K562 (cell line): ENCODE measurements around the gene CLDN7. TPM values are rescaled to one million over a fixed set of nuclear protein-coding genes. Genes with fewer than 3 reads are reported as not detected.

Source experiments
- ATAC-seq: fragments of 200-7000 bp; cut with Tn5 transposase; 3 replicates; pipeline ENCODE4 v1.9.1; 2020; ENCODE audit warnings: moderate library complexity
- BruUV-seq: library from RNA; stranded (reverse); fragments of 400-500 nt; replicated peaks from 2 replicates; lab custom pipeline; 2021; lab: Mats Ljungman, UMichigan
- CTCF ChIA-PET: fragments of 300-600 bp; formaldehyde crosslinking; extraction: SDS; loops from one replicate; lab custom pipeline; 2021; ENCODE audit warnings: low intra/inter-chr PET ratio; lab: Yijun Ruan, JAX
- POLR2A ChIA-PET: fragments of 300-600, 350-650 bp; sonication (Branson Sonifier 250); formaldehyde crosslinking; extraction: SDS; loops from one replicate; lab custom pipeline; 2021; ENCODE audit warnings: antibody characterized with exemption, inconsistent platforms; lab: Yijun Ruan, JAX
- DNase-seq, 4 experiments: peaks; one replicate each; pipeline versions ENCODE4 v3.0.0 to v3.0.0-alpha.2; 2011 to 2018; ENCODE audit warnings: low spot score in 3 of 4, mixed read lengths in 3 of 4; ENCODE audit errors: extremely low read depth in 1 of 4
- FAIRE-seq: peaks from 2 replicates; lab custom pipeline; 2011; peaks lifted over from hg19 to GRCh38; lab: Jason Lieb, UNC
- H2AFZ ChIP-seq: 2 replicates; pipeline ENCODE4 v1.6.0; 2011; ENCODE audit warnings: low read depth, low read length, control low read depth, inconsistent platforms
- H3K27ac ChIP-seq: fragments of 200-600 bp; 3 replicates; pipeline ENCODE4 v1.8.0; 2011; ENCODE audit warnings: low read depth, mild to moderate bottlenecking, control low read depth, inconsistent platforms, low read length, moderate library complexity, mixed read lengths; ENCODE audit errors: extremely low read depth
- H3K27me3 ChIP-seq, 2 experiments: fragments of 300-600 bp in 1 of 2; 2 replicates in 1 of 2; 3 replicates in 1 of 2; pipeline versions ENCODE4 v1.6.0 to v1.8.0; 2011; ENCODE audit warnings: inconsistent platforms in 2 of 2, low read length in 2 of 2, mild to moderate bottlenecking in 1 of 2, mixed read lengths in 1 of 2, moderate library complexity in 1 of 2; ENCODE audit not compliant: control insufficient read depth in 2 of 2, insufficient read depth in 2 of 2
- H3K36me3 ChIP-seq: fragments of 300-600 bp; 3 replicates; pipeline ENCODE4 v1.8.0; 2011; ENCODE audit warnings: mild to moderate bottlenecking, low read length, inconsistent platforms; ENCODE audit not compliant: control insufficient read depth, insufficient read depth
- H3K4me1 ChIP-seq, 2 experiments: fragments of 200-600 bp in 1 of 2; replicated peaks in 1 of 2; 2 replicates in 1 of 2; 3 replicates in 1 of 2; pipeline versions ENCODE4 v1.5.1 to v1.8.0; 2011; ENCODE audit warnings: inconsistent platforms in 2 of 2, low read length in 2 of 2, mild to moderate bottlenecking in 1 of 2, mixed read lengths in 1 of 2, moderate library complexity in 1 of 2; ENCODE audit not compliant: control insufficient read depth in 2 of 2, insufficient read depth in 2 of 2
- H3K4me2 ChIP-seq: 2 replicates; pipeline ENCODE4 v1.6.1; 2011; ENCODE audit warnings: low read length, control low read depth, inconsistent platforms, mixed read lengths; ENCODE audit not compliant: insufficient read depth
- H3K4me3 ChIP-seq: fragments of 200-600 bp; sonication (generic), shearing (Covaris generic); 2 replicates; pipeline ENCODE4 v1.5.1; 2016; ENCODE audit warnings: control low read depth, inconsistent platforms
- H3K79me2 ChIP-seq: fragments of 200-600 bp; 3 replicates; pipeline ENCODE4 v1.8.0; 2011; ENCODE audit warnings: low read length, inconsistent platforms; ENCODE audit not compliant: control insufficient read depth, insufficient read depth
- H3K9ac ChIP-seq, 2 experiments: 2 replicates each; pipeline versions ENCODE4 v1.6.0 to v1.6.1; 2011; ENCODE audit warnings: low read depth in 2 of 2, low read length in 2 of 2, control low read depth in 1 of 2, inconsistent platforms in 1 of 2, mild to moderate bottlenecking in 1 of 2, mixed read lengths in 1 of 2; ENCODE audit not compliant: insufficient read depth in 1 of 2
- H3K9me1 ChIP-seq: one replicate; pipeline ENCODE4 v1.6.0; 2011; ENCODE audit warnings: inconsistent platforms, mild to moderate bottlenecking, low read length, moderate library complexity; ENCODE audit not compliant: control insufficient read depth, insufficient read depth
- H3K9me3 ChIP-seq: replicated peaks from 2 replicates; pipeline ENCODE4 v1.5.1; 2011; ENCODE audit warnings: low read depth, low read length, inconsistent platforms; ENCODE audit not compliant: control insufficient read depth, insufficient read depth
- H4K20me1 ChIP-seq: replicated peaks from 2 replicates; pipeline ENCODE4 v1.6.1; 2011; ENCODE audit warnings: low read length, inconsistent platforms, mixed read lengths; ENCODE audit not compliant: control insufficient read depth, insufficient read depth
- ARID1B ChIP-seq: fragments of 450-650 bp; IDR thresholded peaks from 2 replicates; pipeline ENCODE4 v1.6.1; 2016; ENCODE audit warnings: antibody characterized with exemption, mild to moderate bottlenecking, inconsistent platforms
- CBFB ChIP-seq: sonication (generic); formaldehyde crosslinking; IDR thresholded peaks from 2 replicates; pipeline ENCODE4 v1.4.0; 2020; ENCODE audit warnings: mild to moderate bottlenecking, missing genetic modification reagents
- THAP12 ChIP-seq: fragments of 250-450 bp; sonication (Bioruptor Pico); IDR thresholded peaks from 2 replicates; pipeline ENCODE4 v1.9.0; 2021; ENCODE audit warnings: mild to moderate bottlenecking, inconsistent platforms
- ZNF280B ChIP-seq: fragments of 250-450 bp; sonication (Bioruptor Pico); IDR thresholded peaks from 2 replicates; pipeline ENCODE4 v1.5.1; 2021; ENCODE audit warnings: mild to moderate bottlenecking
- WGBS: fragments of 100-300 bp; shearing (Covaris generic); methylation state at CpG from one replicate; pipeline ENCODE4 v1.1.6; 2016; ENCODE audit warnings: low coverage, mixed read lengths; ENCODE audit not compliant: insufficient coverage; ENCODE audit errors: missing lambda C conversion rate; 5-methylcytosine and 5-hydroxymethylcytosine counted together
- in situ Hi-C: fragments of 300-500 bp; cut with MboI; formaldehyde crosslinking; loops from 4 replicates; pipeline ENCODE4 v1.15.0; 2018; ENCODE audit warnings: inconsistent platforms, mixed read lengths
- intact Hi-C: fragments of 100-400 bp; cut with micrococcal nuclease; formaldehyde crosslinking; loops from 2 replicates; pipeline ENCODE4 v1.14.2; 2022
- polyA plus RNA-seq, 8 experiments: library from polyadenylated mRNA; depleted of rRNA in 4 of 8; stranded (reverse) in 5 of 8; unstranded in 3 of 8; fragments of >200 nt; fragmentation: Nextera tagmentation in 2 of 8; fragmentation: Illumina TruSeq in 1 of 8; extraction: Ambion mirVana in 2 of 8; extraction: Trizol in 1 of 8; gene quantifications; 2 replicates each; pipeline versions ENCODE4 v1.2.1 to v1.2.3, GENCODE V29; 2011 to 2014; ENCODE audit warnings: inconsistent platforms in 1 of 8, missing spikeins in 1 of 8
- total RNA-seq, 7 experiments: library from RNA; depleted of rRNA in 6 of 7; stranded (reverse); fragments of >200 nt in 6 of 7; fragmentation: Illumina TruSeq in 2 of 7; extraction: Trizol in 2 of 7; gene quantifications; 2 replicates each; pipeline versions ENCODE4 v1.2.1 to v1.2.3, GENCODE V29; 2011 to 2021; ENCODE audit warnings: low replicate concordance in 1 of 7

The CLDN7 gene
- total and polyA plus RNA-seq, 9 of the 15 experiments (the other 6 are each of a cell fraction or from before 2014, with no cell fraction given): 2.2 to 14.5 (median 7.6) TPM

DNA sequence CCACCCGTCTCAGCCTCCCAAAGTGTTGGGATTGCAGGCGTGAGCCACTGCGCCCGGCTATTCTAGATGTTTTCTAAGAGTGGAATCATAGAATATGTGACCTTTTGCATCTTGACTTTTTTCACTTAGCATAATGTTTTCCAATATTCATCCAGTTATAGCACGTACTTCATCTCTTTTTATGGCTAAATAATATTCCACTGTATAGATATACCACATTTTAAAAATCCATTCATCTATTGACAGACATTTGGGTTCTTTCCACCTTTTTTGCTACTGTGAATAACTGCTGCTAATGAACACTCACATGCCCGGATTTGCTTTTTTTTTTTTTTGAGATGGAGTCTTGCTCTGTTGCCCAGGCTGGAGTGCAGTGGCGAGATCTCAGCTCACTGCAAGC lies 41.9 kb upstream of the CLDN7 start (continued):
- TF ChIP-seq THAP12 (CRISPR knock-in tag) (no peak), CBFB (CRISPR knock-in tag) (no peak), ZNF280B (CRISPR knock-in tag) (no peak), ARID1B (no peak)
- TF ChIP-seq, all 486 proteins: peak for 0

DNA sequence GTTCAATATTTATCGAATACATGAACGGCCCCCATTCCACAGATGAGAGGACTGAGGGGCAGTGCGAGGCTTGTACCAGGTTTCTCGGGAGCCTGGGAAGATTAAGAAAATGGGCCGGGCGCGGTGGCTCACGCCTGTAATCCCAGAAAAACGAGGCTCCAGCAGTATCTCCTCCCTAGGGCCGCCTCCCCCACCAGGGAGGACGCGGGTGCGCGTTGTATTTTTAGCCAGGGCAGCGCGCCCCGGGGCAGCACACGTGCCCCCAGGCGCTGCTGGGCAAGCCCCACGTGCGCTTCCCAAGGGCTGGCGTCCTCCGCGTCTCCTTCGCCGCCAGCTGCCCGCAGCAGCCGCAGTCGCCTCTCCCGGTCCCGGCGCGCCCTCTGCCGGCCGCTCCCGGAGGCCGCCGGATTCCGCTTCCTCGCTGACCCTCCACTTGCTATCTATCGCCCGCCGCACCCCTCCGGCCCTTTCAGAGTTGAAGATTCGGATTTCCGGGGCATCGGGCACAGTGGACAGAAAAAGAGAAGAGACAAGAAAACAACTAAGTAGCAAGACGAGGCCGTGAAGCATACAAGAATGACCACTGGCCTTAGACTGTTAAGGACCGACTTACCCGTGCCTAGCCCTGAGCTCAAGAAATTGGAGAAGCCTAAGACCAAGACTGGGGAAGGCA lies 34.0 kb upstream of the CLDN7 start:
- POLR2A ChIA-PET: interaction anchor here (0.7 to 1.6 kb wide), 7 partner anchors 9 to 247 kb away, joined by 3 to 13 read pairs (median 4); partner anchors contain the start of gene PHF23
- CTCF ChIA-PET: interaction anchor here (0.7 to 2.5 kb wide), 2 partner anchors 16 to 98 kb away, joined by 3 to 19 read pairs; partner anchors contain the start of genes PLSCR3 and SLC2A4
- BruUV-seq: no TSS peak
- Histone ChIP-seq H3K9me1 (no peaks in the 10 kb centered on the region), H3K79me2 (no peaks in the 10 kb centered on the region), H3K36me3 (no peaks in the 10 kb centered on the region), H3K4me2 (peak overlapping the region; percentile 48), H3K4me1 (peaks cover 17 to 42% of the 10 kb centered on the region in 2 experiments), H2AFZ (peak overlapping the region; percentile 83), H3K27ac (no peak overlapping the region), H3K9ac (peak overlapping the region; percentile 4 to 82; a peak in 3 of 4 replicates), H3K4me3 (no peak overlapping the region), H3K9me3 (no peaks in the 10 kb centered on the region), H4K20me1 (no peaks in the 10 kb centered on the region), H3K27me3 (no peaks in the 10 kb centered on the region)
- in situ Hi-C loops (no loop called here), intact Hi-C loops (loop anchor here (1.0 to 5.0 kb wide), 2 partner anchors 16 to 244 kb away; no protein-coding TSS in a partner anchor)
- peak; percentile 90 for ATAC-seq
- WGBS: 18% methylated on average over 25 of the region's 51 CpGs
- DNase-seq: peak; percentile 74 to 83 (median 76)
- FAIRE-seq: no peak
